BLaER1 treated with 17β-estradiol and CSF1 and Interleukin-3, amounts not matched to agents 10 nM and 100 nM (cell line): ENCODE results near the gene XCL1.
A peak's percentile ranks its signal among the peaks of the same experiment; 100 is the strongest.

Source experiments
- H3K27ac ChIP-seq, 11 experiments: shearing (Covaris generic); formaldehyde crosslinking; 2 replicates each; pipeline ENCODE4 v1.8.1; 2022
- H3K27me3 ChIP-seq, 11 experiments: shearing (Covaris generic); formaldehyde crosslinking; 2 replicates each; pipeline ENCODE4 v1.8.1; 2022
- H3K36me3 ChIP-seq, 11 experiments: shearing (Covaris generic); formaldehyde crosslinking; 2 replicates each; pipeline ENCODE4 v1.8.1; 2022
- H3K4me1 ChIP-seq, 10 experiments: shearing (Covaris generic); formaldehyde crosslinking; 2 replicates each; pipeline ENCODE4 v1.8.1; 2022
- H3K4me2 ChIP-seq, 11 experiments: shearing (Covaris generic); formaldehyde crosslinking; 2 replicates each; pipeline ENCODE4 v1.8.1; 2022
- H3K4me3 ChIP-seq, 10 experiments: shearing (Covaris generic); formaldehyde crosslinking; 2 replicates each; pipeline ENCODE4 v1.8.1; 2022
- H3K9ac ChIP-seq, 11 experiments: shearing (Covaris generic); formaldehyde crosslinking; 2 replicates each; pipeline ENCODE4 v1.8.1; 2022
- H3K9me3 ChIP-seq, 11 experiments: shearing (Covaris generic); formaldehyde crosslinking; replicated peaks in 1 of 11; 2 replicates each; pipeline ENCODE4 v1.8.1; 2022
- H4K20me1 ChIP-seq, 11 experiments: shearing (Covaris generic); formaldehyde crosslinking; 2 replicates each; pipeline ENCODE4 v1.8.1; 2022
- Cebpa-rat ChIP-seq, 11 experiments: shearing (Covaris generic); IDR thresholded peaks; 2 replicates each; pipeline ENCODE4 v1.8.1; 2022

The XCL1 gene

DNA sequence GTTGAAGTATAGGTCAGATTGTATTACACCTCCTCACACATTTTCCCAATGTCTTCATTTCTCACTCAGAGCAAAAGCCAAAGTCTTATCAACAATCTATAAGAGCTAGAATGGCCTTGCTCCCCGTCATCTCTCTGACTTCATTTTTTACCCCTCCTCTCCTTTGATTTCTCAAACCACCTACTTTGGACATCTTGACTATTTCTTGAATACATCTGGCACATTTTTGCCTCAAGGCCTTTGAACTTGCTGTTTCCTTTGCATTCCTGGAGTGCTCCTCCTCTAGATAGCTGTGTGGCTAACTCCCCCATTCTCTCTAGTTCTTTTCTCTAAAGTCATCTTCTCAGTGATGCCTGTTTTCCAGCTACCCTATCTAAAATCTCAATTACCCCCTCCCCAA, 25.4 kb upstream of the XCL1 start:
- Histone ChIP-seq H4K20me1 (no peaks in the 10 kb centered on the region), H3K9ac (no peak overlapping the region), H3K4me1 (peaks cover 0 to 16% (median 2%) of the 10 kb centered on the region in 10 experiments; a peak in 8 of 20 replicates), H3K4me3 (no peak overlapping the region), H3K4me2 (no peak overlapping the region), H3K27ac (no peak overlapping the region), H3K27me3 (no peaks in the 10 kb centered on the region), H3K36me3 (no peaks in the 10 kb centered on the region), H3K9me3 (peaks cover 3 to 12% (median 7%) of the 10 kb centered on the region in 11 experiments; a peak in 13 of 22 replicates)
- no peak for TF ChIP-seq Cebpa-rat (IDR thresholded peaks at IDR 0.05)

DNA sequence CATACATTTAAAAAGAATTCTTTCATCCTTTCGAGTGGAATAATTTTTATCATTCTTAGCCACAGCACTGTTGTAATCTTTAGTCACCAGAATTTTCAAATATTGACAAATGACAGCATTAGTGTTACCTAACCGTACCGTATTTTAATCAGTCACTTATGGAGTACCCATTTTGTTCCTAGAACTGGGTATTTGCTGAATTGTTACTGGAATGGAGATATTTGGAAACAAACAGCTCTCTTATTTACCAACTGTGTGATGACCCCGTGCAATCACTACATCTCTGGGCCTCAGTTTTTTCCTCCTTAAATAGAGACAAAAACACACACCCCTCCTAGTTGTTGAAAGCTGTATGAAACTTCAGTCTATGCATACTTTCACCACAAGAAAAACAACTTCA, 24.7 kb upstream of the XCL1 start:
- no peaks in the 10 kb centered on the region for H4K20me1 ChIP-seq
- TF ChIP-seq Cebpa-rat (IDR thresholded peaks at IDR 0.05): no peak
- no peak overlapping the region for H3K4me2 ChIP-seq
- H3K36me3 ChIP-seq: no peaks in the 10 kb centered on the region
- no peak overlapping the region for H3K27ac ChIP-seq
- peaks cover 3 to 8% (median 7%) of the 10 kb centered on the region in 11 experiments; a peak in 13 of 22 replicates for H3K9me3 ChIP-seq
- no peaks in the 10 kb centered on the region for H3K27me3 ChIP-seq
- no peak overlapping the region for H3K4me3 ChIP-seq
- H3K4me1 ChIP-seq: peaks cover 0 to 17% (median 2%) of the 10 kb centered on the region in 10 experiments; a peak in 8 of 20 replicates
- H3K9ac ChIP-seq: no peak overlapping the region

DNA sequence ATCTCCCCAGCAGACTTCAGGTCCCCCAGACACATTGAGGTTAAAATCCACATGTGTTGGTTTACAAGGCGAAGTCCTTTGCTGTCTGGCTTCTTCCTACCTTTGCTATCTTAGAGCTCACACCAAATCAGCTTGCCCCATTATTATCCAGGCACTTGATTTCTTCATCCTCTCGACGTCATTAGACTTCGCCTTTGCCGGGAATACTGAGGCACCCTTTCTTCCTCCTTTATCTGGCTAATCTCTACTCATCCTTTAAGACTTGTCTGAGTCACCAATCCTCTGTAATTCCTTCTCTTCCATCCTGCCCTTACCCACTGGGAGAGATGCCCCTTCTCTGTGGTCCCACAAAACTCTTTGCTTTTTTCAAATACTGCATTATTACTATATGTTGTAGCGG, 23.4 kb upstream of the XCL1 start:
- H3K27ac ChIP-seq: no peak overlapping the region
- H3K9ac ChIP-seq: no peak overlapping the region
- no peak overlapping the region for H3K4me2 ChIP-seq
- H4K20me1 ChIP-seq: no peaks in the 10 kb centered on the region
- no peak overlapping the region for H3K4me3 ChIP-seq
- no peaks in the 10 kb centered on the region for H3K27me3 ChIP-seq
- H3K36me3 ChIP-seq: no peaks in the 10 kb centered on the region
- peaks cover 0 to 25% (median 2%) of the 10 kb centered on the region in 10 experiments; a peak in 8 of 20 replicates for H3K4me1 ChIP-seq
- peaks cover 3 to 8% (median 7%) of the 10 kb centered on the region in 11 experiments; a peak in 13 of 22 replicates for H3K9me3 ChIP-seq
- TF ChIP-seq Cebpa-rat (IDR thresholded peaks at IDR 0.05): no peak

DNA sequence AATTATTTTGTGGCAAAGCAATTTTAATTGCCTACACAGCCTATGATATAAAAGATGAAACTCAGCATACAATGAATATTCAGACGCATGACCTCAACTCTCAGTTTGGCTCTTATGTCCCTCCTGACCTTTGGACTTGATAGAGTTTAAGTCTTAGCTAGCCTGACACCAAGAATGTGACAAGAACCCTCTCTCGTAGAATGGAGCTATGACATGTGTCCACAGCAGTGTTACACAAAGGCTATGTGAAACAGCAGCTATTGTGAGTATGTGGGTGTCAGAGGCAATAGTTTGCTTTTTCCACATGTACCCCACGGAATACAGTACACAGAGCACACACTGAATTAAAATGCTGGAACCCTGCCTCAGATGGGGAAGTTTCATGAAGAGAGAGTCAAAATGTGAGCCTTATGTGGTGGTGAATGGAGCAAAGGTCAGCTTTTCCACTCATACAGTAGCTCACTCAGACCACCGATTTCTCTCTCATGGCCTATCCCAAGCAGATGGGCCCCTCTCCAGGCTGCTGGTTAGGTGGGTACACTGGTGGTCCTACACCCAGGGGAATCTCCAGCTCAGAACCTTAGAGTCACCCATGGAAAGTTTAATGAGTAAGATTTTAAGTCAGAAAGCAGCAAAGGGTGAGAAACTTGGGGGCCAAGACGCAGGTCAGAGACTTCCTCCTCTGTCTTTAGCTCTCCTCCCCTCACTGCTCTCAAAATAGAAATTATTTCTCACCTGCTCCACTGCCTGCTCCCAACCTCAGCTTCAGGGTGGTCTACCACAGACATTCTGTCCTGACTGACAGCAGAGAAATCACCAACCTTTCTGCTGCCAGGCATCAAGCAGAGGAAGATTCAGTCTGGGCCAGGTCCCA, 22.5 kb upstream of the XCL1 start:
- no peak overlapping the region for H3K9ac ChIP-seq
- H4K20me1 ChIP-seq: no peaks in the 10 kb centered on the region
- peaks cover 3 to 8% (median 6%) of the 10 kb centered on the region in 11 experiments; a peak in 13 of 22 replicates for H3K9me3 ChIP-seq
- H3K27me3 ChIP-seq: no peaks in the 10 kb centered on the region
- TF ChIP-seq Cebpa-rat (IDR thresholded peaks at IDR 0.05): no peak
- H3K4me1 ChIP-seq: peaks cover 0 to 26% (median 2%) of the 10 kb centered on the region in 10 experiments; a peak in 8 of 20 replicates
- H3K4me3 ChIP-seq: no peak overlapping the region
- no peaks in the 10 kb centered on the region for H3K36me3 ChIP-seq
- H3K27ac ChIP-seq: 0 out of 22 replicates have a peak overlapping the region, but pooled peaks of 1 of the 11 experiments have one; percentile 6
- no peak overlapping the region for H3K4me2 ChIP-seq

DNA sequence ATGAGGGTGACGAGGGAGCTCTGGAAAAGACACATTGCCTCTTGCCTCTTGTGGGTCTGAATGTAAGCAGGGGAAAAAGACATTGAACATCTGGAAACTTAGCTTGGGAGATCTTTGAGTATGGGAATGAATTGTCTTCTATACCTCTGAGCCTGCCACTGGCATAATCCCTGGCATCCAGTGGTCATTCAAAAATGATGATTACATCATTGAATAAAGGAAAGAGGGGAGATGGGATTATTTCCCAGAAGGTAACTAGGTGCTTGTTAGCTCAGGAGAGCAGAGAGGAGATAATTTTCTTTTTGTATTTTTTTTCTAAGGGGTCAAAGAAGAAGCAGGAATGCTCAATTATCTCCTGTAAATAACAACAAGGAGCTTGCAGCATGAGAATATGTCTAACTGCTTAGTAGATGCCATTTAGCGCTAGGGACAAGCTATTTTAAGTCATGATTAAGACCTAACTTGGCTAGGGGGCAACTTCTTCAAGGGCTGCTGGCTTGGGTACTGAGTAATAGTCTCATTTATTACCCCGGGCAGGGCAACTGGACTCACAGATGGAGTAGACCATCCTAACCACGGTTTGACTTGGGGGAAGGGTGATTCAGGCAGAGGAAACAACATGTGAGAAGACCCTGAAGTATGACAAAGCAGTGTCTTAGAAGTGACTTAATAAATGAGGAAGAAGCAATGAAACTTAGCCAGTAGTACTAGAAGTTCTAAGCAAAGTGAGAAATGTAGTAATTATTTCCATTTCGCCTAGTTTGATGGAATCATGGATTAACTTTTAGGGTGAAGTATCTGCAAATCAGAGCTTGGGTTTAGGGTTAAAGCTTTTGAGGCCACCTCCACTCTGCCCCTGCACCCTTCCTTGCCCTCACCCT, 21.6 kb upstream of the XCL1 start:
- no peaks in the 10 kb centered on the region for H4K20me1 ChIP-seq
- no peak overlapping the region for H3K4me3 ChIP-seq
- H3K36me3 ChIP-seq: no peaks in the 10 kb centered on the region
- peaks cover 0 to 26% (median 2%) of the 10 kb centered on the region in 10 experiments; a peak in 8 of 20 replicates for H3K4me1 ChIP-seq
- H3K4me2 ChIP-seq: peak overlapping the region in 2 of 11 experiments; percentile 3 to 5; a peak in 2 of 22 replicates
- no peak overlapping the region for H3K9ac ChIP-seq
- TF ChIP-seq Cebpa-rat (IDR thresholded peaks at IDR 0.05): no peak
- H3K27ac ChIP-seq: 0 out of 22 replicates have a peak overlapping the region, but pooled peaks of 1 of the 11 experiments have one; percentile 6
- no peaks in the 10 kb centered on the region for H3K27me3 ChIP-seq
- no peaks in the 10 kb centered on the region for H3K9me3 ChIP-seq

DNA sequence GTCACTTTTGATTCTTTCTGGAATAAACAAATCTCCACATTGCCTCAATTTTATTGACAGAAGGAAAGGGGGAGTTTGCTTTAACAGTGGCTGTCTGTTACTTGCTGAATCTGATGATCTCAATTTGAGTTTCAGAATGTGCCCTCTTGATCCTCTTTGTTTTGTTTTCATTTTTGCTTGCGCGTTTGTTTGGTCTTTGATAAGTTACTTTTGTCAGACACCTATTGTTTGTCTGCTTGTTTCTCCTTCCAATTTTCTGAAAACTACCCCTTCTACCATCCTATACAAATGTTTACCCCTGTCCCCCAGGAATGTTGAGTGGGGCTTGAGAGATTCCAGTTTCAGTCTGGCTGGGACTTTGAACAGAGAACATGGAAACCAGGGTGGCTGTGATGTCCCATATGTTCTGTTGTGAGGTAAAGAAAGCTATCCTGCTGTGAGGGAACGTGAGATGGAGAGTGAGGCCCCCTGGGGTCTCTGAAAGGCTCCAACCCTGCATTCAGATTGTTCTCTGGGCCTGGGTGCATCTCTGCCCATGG, 20.8 kb upstream of the XCL1 start:
- H3K27me3 ChIP-seq: no peaks in the 10 kb centered on the region
- peaks cover 0 to 26% (median 2%) of the 10 kb centered on the region in 10 experiments; a peak in 8 of 20 replicates for H3K4me1 ChIP-seq
- no peaks in the 10 kb centered on the region for H3K9me3 ChIP-seq
- no peaks in the 10 kb centered on the region for H3K36me3 ChIP-seq
- H3K9ac ChIP-seq: no peak overlapping the region
- peak overlapping the region in 2 of 11 experiments; percentile 3 to 5; a peak in 2 of 22 replicates for H3K4me2 ChIP-seq
- H4K20me1 ChIP-seq: no peaks in the 10 kb centered on the region
- H3K4me3 ChIP-seq: no peak overlapping the region
- no peak overlapping the region for H3K27ac ChIP-seq
- TF ChIP-seq Cebpa-rat (IDR thresholded peaks at IDR 0.05): no peak

DNA sequence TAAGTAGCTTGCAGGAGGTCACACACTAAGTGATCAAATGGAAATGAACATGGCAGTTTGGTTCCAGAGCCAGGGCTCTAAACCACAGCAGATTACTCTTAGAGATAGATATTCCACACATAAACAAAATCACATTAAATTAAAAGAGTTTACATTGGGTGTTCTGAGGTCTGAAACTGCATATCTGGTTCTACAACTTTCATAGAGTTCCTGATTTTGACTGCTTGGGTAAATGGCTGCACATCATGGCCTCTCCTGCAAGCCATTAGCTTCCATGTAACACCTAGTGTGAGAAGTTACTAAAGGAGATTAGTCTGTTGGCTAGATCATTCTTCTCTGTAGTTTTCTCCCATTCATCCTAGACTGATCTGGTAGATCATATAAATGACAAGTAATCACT, 19.8 kb upstream of the XCL1 start:
- peaks cover 0 to 26% (median 2%) of the 10 kb centered on the region in 10 experiments; a peak in 8 of 20 replicates for H3K4me1 ChIP-seq
- H3K9ac ChIP-seq: no peak overlapping the region
- H3K9me3 ChIP-seq: no peaks in the 10 kb centered on the region
- H3K4me3 ChIP-seq: no peak overlapping the region
- H3K27me3 ChIP-seq: no peaks in the 10 kb centered on the region
- no peak for TF ChIP-seq Cebpa-rat (IDR thresholded peaks at IDR 0.05)
- no peak overlapping the region for H3K27ac ChIP-seq
- no peaks in the 10 kb centered on the region for H3K36me3 ChIP-seq
- H4K20me1 ChIP-seq: no peaks in the 10 kb centered on the region
- H3K4me2 ChIP-seq: no peak overlapping the region

DNA sequence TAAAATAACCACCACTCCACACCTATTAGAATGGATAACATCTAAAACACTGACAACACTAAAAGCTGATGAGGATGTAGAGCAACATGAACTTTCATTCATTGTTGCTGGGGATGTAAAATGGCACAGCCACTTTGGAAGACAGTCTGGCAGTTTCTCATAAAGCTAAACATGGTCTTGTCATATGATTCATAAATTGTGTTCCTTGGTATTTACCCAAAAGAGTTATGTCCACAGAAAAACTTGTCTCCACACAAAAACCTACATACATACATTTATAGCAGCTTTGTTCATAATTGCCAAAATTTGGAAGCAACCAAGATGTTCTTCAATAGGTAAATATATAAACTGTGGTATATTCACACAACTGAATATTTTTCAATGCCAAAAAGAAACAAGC, 16.0 kb upstream of the XCL1 start:
- no peak overlapping the region for H3K27ac ChIP-seq
- no peaks in the 10 kb centered on the region for H3K9me3 ChIP-seq
- no peaks in the 10 kb centered on the region for H3K27me3 ChIP-seq
- TF ChIP-seq Cebpa-rat (IDR thresholded peaks at IDR 0.05): no peak
- H3K4me3 ChIP-seq: no peak overlapping the region
- no peaks in the 10 kb centered on the region for H3K36me3 ChIP-seq
- peaks cover 0 to 16% (median under 1%) of the 10 kb centered on the region in 10 experiments; a peak in 7 of 20 replicates for H3K4me1 ChIP-seq
- H3K4me2 ChIP-seq: no peak overlapping the region
- no peak overlapping the region for H3K9ac ChIP-seq
- H4K20me1 ChIP-seq: no peaks in the 10 kb centered on the region

DNA sequence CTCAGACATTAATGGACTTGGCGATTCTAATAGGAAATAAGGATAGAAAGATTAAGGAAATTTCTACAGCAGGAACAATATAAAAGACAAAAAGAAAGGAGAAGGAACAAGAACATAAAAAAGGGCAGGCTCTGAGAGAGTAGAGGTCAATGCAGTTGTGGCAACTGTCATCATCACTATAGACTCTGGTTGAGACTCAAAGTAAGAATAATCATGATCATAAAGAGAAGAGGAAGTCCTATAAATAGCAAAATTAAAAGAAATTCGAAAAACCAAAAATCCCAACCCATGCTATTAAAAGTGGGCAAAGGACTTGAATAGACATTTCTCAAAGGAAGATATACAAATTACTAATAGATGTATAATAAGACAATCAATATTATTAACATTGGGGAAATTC, 14.4 kb upstream of the XCL1 start:
- TF ChIP-seq Cebpa-rat (IDR thresholded peaks at IDR 0.05): no peak
- no peak overlapping the region for H3K9ac ChIP-seq
- no peaks in the 10 kb centered on the region for H3K9me3 ChIP-seq

More for the DNA sequence above, 14.4 kb upstream of the XCL1 start:
- H3K4me3 ChIP-seq: no peak overlapping the region
- H3K4me2 ChIP-seq: no peak overlapping the region
- H3K27ac ChIP-seq: no peak overlapping the region
- peaks cover 0 to 16% (median 2%) of the 10 kb centered on the region in 10 experiments; a peak in 9 of 20 replicates for H3K4me1 ChIP-seq
- H4K20me1 ChIP-seq: no peaks in the 10 kb centered on the region
- no peaks in the 10 kb centered on the region for H3K27me3 ChIP-seq
- H3K36me3 ChIP-seq: no peaks in the 10 kb centered on the region
